COLO668 (cell line): ENCODE results near the gene EXOC3.
"Not testable (repeated sequence)": the region's sequence is repeated elsewhere in the genome, so short reads cannot be mapped to it uniquely, and the experiment has no call there.

Experiments
- DNase-seq: peaks from one replicate; lab custom pipeline; 2025; ENCODE audit not compliant: unreplicated experiment; lab: John Stamatoyannopoulos, UW

The EXOC3 gene

DNA sequence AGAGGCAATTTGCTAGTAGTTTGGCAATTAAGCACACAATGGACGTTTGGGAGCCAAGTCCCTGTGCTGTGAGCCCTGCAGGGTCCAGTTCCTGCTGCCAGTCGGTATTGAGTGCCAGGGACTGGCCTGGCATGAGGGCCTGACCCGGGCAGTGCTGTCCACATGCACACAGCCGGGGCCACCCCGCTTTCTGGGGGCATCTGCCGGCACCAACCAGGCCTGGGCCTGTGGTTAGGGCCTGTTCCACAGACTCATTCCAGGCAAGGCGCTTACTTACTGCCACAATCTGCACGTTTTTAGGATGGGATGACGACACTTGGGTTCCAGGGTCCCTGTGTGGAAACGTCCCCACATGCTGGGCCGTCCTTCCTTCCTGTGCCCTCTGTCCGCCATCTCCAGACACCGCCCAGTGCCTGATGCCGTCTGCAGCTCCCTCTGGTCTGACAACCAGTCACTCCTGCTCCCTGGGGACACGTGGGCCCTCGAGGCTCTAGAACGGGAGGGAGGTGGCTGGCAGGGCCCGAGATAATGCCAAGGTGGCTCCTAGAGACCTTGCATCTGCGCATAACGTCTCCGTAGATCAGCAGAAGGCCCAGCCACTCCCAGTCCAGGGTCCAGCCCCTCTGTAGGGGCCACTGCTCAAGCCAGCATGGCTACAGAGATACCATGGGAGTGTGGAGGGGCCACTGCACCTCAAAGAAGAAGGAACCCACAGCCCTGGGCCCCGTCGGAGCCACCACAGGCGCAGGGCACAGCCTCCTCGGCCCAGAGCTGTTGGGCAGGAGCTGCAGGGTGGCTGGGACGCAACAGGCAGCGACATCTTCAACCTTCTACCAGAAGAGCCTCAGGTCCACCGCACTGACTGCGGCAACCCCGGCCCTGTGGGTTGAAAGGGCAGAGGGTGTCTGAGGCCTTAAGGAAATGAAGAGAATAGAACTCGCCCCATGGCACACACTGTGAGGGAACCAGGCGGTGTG, 56.5 kb downstream of the EXOC3 start:
- no peak for DNase-seq

DNA sequence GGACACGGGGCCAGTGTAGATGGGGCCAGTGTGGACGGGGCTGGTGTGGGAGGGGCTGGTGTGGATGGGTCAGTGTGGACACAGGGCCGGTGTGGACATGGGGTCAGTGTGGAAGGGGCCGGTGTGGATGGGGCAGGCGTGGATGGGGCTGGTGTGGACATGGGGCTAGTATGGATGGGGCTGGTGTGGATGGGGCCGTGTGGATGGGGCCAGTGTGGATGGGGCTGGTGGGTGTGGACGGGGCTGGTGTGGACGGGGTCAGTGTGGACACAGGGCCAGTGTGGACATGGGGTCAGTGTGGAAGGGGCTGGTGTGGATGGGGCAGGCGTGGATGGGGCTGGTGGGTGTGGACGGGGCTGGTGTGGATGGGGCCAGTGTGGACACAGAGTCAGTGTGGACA, 57.5 kb downstream of the EXOC3 start:
- no peak for DNase-seq

DNA sequence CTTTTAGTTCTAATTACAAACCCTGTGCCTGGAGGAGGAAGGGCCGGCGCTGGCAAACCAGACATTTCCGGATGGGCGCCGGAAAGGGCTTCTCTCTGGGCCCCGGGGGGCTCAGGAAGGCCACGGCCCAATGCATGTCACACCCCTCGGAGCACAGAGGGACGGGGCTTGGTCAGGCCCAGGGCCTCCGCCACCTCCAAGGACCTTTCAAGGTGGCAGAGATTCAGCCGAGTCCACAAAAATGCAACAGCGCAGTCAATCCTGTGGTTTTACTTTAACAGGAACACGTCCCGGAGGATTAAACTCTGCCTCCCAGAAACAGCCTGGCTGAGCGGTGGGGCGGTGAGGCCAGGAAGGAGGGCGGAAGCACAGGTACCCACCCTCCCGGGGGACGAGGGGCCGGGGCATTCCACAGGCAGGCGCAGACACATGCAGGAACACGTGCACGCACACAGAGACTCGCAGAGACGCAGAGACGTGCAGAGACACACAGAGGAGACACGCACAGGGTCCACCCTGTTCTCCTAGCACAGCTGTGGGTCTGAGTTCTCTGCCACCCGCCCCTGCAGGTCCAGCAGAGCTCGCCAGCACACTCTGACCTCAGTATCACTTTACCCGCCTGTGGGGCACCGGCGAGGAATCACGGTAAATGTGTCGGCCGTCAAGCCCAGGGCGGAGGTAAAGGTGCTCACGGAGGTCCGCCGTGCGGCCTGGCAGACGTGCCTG, 58.3 kb downstream of the EXOC3 start:
- no peak for DNase-seq

GRCh38 chr5:501831-502184, 58.8 kb downstream of the EXOC3 start:
- DNase-seq: no peak

DNA sequence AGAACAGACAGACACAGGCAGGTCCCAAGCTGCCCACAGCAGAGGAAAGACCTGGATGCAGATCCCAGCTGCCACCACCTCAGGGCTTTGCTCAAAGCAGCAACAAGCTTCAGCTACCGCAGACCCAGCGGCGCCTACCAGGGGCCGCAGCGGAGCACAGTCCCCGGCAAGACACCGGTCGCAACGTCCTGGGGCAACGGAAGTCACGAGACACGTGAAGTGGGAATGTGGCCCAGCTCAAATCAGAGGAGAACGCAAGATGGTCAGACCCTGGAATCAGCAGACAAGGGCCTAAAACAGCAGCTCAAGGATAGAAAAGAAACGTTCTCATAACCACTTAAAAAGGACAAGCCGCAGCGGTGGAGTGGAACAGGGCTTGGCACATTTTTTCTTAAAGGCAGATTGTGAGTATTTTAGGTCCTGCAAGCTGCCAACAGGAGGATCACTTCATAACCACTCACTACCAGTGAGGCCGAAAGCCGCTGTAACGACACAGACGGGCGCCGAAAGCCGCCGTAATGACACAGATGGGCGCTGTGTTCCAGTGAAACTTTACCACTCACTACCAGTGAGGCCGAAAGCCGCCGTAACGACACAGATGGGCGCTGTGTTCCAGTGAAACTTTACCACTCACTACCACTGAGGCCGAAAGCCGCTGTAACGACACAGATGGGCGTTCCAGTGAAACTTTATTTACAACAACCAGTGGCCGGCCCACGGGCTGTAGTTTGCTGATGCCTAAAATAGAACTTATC, 59.5 kb downstream of the EXOC3 start:
- DNase-seq: no peak

- no peak for DNase-seq
Measured at GRCh38 chr5:504326-505154, 61.6 kb downstream of the EXOC3 start.

- DNase-seq: peak; percentile 84
Measured at GRCh38 chr5:505951-506525, 63.1 kb downstream of the EXOC3 start.

GRCh38 chr5:507986-508575, 65.1 kb downstream of the EXOC3 start:
- not testable (repeated sequence) for DNase-seq

- DNase-seq: no peak
Measured at GRCh38 chr5:509611-510185, 66.7 kb downstream of the EXOC3 start.

DNA sequence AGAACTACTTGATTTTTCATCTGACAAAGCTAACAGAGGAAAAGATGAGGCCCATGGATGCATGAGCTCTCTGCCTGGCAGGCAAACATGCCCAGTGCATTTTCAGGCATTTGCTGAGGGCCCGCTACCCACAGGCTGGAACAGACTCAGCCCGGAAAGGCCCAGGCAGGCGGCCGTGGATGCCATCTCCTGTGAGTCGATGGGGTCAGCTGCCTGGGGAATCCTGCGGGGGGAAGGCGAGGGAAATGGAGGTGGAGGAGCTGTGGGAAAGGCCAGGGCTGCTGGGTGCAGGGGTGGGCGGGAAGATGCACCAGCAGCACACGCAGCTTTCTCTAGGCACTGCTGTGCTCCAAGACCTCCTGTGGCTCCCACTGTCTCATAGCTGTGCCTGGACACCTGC, 67.5 kb downstream of the EXOC3 start:
- DNase-seq: no peak

GRCh38 chr5:511476-511875, 68.5 kb downstream of the EXOC3 start:
- no peak for DNase-seq

DNA sequence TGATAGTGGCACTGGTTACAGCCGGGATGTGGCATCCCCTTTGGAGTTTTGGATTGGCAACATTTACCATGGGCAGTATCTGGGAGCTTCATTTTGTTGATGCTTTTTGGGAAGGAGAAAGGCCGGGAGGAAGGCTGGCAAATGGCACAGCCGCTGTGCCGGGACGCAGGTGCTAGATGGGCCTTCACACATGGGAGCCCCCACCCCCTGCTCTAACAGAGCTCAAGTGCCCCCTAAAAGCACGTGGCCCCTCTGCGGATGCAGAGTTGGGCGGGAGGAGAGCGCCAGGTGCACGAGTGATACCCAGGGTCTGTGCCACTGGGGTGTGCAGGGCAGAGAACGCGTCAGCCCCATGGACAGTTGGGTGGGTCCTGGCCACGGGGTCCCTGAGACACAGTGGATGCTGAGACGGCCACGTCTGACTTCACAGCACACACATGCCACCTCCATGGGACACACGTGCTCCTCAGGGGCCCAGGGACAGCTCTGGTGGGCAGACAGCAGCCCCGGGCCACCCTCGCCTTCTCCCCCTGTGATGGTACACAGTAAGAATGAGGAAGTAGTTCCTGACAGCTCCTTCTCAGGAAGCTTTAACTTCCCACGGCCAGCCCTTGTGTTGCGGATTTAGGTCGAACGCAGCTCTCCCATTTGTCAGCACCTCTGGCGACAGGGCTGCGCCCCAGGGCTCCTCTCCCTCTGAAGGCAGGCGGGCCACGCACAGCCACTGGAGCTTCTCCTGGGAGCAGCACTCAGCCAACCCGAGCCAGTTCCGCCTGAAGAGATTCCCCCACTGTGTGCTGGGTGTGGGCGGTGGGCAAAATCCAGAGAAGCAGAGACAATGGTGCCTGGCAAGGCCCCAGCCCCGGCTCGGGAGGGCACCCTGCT, 70.5 kb downstream of the EXOC3 start:
- no peak for DNase-seq

DNA sequence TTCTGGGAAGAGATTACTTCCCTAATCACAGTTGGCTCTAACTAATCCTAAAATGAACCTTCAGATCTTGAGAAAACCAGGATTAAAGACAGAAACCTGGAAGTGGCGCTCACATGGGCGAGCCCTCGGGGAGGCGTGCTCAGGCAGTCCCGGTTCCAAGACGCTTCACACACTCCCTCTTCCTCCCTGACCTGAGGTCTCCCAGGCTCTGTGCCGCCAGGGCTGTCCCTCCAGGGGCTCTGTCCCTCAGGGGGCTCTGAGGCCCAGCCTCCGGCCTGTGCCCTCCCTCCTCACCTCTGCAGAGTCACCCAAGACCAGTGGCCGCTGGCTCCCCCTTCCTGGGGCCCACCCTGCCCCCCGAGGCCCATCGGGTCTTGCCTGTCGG, 71.1 kb downstream of the EXOC3 start:
- DNase-seq: no peak

DNA sequence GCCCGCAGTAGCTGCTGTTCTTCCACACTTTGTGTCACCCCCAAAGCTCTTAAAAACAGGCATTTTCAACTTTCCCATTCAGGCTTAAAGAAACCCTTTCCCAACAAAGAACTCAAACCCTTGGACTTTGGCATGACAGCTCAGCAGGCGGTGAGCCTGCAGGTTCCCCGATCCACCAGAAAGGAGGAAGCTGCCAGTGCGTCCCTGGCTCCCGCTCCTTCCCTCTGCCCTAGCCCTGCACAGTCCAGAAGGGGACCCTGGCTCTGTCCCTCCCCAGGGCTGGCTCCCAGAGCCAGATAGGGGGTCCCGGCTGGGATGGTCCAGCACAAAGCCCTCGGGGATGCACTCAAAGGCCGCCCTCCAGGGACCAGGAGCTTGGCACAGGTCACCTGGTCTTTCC, 71.7 kb downstream of the EXOC3 start:
- DNase-seq: no peak

DNA sequence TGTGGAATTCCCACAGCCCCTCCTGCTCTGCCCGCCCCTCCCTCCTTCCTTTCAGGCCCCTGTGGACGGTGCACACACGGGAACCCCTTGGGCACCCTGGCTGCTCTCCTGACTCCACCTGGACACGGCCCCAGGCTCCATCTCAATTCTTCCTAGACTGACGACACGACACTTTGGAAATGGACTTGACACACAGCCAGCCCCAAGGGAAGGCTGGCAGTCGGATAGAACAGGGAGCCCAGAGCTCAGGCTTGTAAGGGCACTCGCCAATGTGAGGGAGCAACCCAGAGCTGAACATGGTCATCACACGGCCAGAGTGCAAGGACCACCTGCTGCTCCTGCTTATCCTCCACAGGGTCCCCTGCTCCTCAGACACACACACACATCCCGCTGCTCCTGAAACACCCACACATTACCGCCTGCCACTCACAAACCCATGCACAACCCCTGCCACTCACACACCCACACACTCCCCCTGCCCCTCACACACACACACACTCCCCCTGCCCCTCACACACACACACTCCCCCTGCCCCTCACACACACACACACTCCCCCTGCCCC, 72.4 kb downstream of the EXOC3 start:
- DNase-seq: no peak

DNA sequence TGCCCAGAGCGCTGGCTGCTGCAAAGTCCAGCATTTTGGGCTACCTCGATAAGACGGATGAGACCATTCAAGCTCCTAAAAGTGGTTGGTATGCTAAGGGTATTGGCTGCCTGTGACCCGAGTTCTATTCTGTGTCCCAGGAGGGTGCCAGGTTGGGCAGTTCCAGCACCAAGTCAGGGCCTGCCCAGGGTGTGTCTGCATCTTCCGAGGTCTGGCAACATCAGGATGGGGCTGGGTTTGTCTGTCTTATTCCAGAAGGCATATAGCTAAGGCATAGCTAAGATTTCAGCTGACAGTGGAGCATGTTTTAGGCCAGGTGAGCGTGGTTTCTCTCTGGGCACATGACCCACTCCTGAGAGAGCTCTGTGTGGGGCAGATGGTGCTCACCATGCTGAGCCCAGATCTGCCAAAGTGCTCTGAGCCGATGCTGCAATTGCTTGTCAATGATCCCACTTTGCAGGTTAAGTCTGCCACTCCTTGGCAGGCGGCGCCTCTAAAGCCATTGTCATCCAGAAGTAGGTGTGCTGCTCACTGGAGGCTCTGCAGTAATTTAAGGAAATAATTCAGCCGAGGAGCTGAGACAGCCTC, 73.5 kb downstream of the EXOC3 start:
- no peak for DNase-seq
